Measurements from ENCODE around the gene HAND2. TPM values are rescaled to one million over a fixed set of nuclear protein-coding genes. Genes with fewer than 3 reads are reported as not detected.

HAND2 gene
- total RNA-seq, 1 donor from 2014 or later = not detected

DNA sequence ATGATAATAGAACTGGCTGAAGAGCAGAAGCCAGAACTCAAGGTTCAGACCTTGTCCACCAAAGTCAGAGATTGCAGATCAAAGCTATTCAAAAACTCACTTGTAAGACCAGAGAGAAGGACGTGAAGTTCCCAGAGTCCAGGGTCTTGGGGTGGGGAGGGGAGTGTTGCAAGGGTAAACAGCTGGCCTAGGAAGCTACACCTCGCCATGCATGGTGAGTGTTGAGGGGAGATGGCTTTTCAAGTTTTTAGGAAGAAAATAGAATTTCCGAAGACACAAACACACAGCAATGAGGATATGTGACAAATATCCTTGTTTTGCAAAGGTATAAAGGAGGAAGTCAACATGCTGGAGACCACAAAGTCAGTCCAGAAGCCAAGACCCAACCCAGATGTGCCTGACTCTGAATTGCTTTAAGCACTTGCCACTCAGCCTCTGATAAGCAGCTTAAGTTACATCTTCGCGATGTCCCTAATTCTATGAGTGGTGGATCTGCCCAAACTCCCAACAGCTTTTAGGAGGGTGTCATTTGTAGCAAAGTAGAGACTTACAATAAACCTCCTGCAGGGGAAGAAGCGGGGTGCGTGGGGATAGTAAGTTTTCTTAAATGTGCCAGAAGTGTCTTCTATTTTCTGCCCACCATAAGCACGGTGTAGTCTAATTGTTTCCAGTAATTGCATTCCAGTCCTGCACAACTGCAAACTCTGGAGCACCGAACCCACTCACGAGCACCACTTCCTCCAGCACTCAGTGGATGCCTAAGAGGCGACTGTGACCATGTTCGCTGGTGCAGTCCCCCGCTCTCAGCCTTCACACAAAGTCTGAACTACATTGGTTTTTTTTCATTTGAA, 26.5 kb downstream of the HAND2 start:
- FAIRE-seq = no peak
- no peak for DNase-seq (ENCODE audit: low read depth)
- Mint-ChIP-seq H3K27me3 (ENCODE audit: low read depth, unreplicated experiment) (peaks cover 95% of the 10 kb centered on the region), H3K36me3 (ENCODE audit: low read depth, unreplicated experiment) (peaks cover 5% of the 10 kb centered on the region), H3K4me3 (ENCODE audit: unreplicated experiment) (no peak overlapping the region), H3K9me3 (ENCODE audit: unreplicated experiment) (peaks cover 43% of the 10 kb centered on the region), H3K4me1 (ENCODE audit: low read depth, unreplicated experiment) (no peaks in the 10 kb centered on the region), H3K27ac (ENCODE audit: unreplicated experiment) (no peak overlapping the region)
- Histone ChIP-seq H4K20me1 (ENCODE audit: insufficient read depth, low read length) (no peaks in the 10 kb centered on the region), H3K79me2 (ENCODE audit: insufficient read depth, low read length) (no peaks in the 10 kb centered on the region), H3K27me3 (ENCODE audit: insufficient read depth, low read length) (peaks cover 87% of the 10 kb centered on the region), H3K9me3 (ENCODE audit: insufficient read depth, low read depth, low read length) (peaks cover 19% of the 10 kb centered on the region), H3K4me3 (ENCODE audit: insufficient read depth, low read depth, low read length) (no peak overlapping the region), H3K9ac (ENCODE audit: low read length) (no peak overlapping the region), H2AFZ (ENCODE audit: low read depth, low read length) (no peak overlapping the region), H3K4me1 (ENCODE audit: insufficient read depth, low read length) (peaks cover 6% of the 10 kb centered on the region), H3K4me2 (ENCODE audit: low read length) (no peak overlapping the region), H3K27ac (ENCODE audit: low read depth, low read length) (no peak overlapping the region), H3K36me3 (ENCODE audit: insufficient read depth, low read length) (no peaks in the 10 kb centered on the region)
- TF ChIP-seq, protein P1, sequence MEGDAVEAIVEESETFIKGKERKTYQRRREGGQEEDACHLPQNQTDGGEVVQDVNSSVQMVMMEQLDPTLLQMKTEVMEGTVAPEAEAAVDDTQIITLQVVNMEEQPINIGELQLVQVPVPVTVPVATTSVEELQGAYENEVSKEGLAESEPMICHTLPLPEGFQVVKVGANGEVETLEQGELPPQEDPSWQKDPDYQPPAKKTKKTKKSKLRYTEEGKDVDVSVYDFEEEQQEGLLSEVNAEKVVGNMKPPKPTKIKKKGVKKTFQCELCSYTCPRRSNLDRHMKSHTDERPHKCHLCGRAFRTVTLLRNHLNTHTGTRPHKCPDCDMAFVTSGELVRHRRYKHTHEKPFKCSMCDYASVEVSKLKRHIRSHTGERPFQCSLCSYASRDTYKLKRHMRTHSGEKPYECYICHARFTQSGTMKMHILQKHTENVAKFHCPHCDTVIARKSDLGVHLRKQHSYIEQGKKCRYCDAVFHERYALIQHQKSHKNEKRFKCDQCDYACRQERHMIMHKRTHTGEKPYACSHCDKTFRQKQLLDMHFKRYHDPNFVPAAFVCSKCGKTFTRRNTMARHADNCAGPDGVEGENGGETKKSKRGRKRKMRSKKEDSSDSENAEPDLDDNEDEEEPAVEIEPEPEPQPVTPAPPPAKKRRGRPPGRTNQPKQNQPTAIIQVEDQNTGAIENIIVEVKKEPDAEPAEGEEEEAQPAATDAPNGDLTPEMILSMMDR (IDR thresholded peaks at IDR 0.05; ENCODE audit: insufficient read depth, low read depth, low read length) = no peak
- TF ChIP-seq EZH2 (IDR thresholded peaks at IDR 0.05; ENCODE audit: insufficient read depth, low read length) = no peak

DNA sequence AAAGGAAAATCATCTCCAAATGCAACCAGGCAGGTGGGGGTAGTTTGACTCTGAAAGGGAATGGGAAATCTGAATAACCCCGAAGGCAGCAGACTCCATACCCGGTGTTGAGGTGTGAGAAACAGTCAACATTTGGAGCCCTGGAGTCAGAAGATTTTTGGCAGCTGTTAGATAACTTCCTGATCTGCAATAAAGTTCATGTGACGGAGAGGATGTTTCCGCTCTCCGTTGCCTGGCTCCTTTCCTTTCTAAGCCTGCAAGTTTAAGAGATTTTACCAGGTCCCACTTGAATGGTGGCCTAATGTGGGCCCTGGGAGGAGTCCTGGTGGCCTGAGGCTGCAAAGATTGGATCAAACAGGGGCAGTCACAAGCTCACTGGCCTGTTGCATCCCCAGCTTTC, 27.7 kb downstream of the HAND2 start:
- H3K36me3 ChIP-seq (ENCODE audit: insufficient read depth, low read length) = no peaks in the 10 kb centered on the region
- FAIRE-seq (no peak), DNase-seq (ENCODE audit: low read depth) (no peak)
- no peak overlapping the region for H3K4me3 ChIP-seq (ENCODE audit: insufficient read depth, low read depth, low read length)
- Mint-ChIP-seq H3K4me1 (ENCODE audit: low read depth, unreplicated experiment) (no peaks in the 10 kb centered on the region), H3K27ac (ENCODE audit: unreplicated experiment) (no peak overlapping the region), H3K27me3 (ENCODE audit: low read depth, unreplicated experiment) (peaks cover 92% of the 10 kb centered on the region), H3K4me3 (ENCODE audit: unreplicated experiment) (no peak overlapping the region), H3K9me3 (ENCODE audit: unreplicated experiment) (peaks cover 30% of the 10 kb centered on the region), H3K36me3 (ENCODE audit: low read depth, unreplicated experiment) (peaks cover 5% of the 10 kb centered on the region)
- H3K4me1 ChIP-seq (ENCODE audit: insufficient read depth, low read length) = peaks cover 6% of the 10 kb centered on the region
- no peak overlapping the region for H3K27ac ChIP-seq (ENCODE audit: low read depth, low read length)
- no peak overlapping the region for H3K9ac ChIP-seq (ENCODE audit: low read length)
- peaks cover 12% of the 10 kb centered on the region for H3K9me3 ChIP-seq (ENCODE audit: insufficient read depth, low read depth, low read length)
- H3K79me2 ChIP-seq (ENCODE audit: insufficient read depth, low read length) = no peaks in the 10 kb centered on the region
- peaks cover 82% of the 10 kb centered on the region for H3K27me3 ChIP-seq (ENCODE audit: insufficient read depth, low read length)
- no peaks in the 10 kb centered on the region for H4K20me1 ChIP-seq (ENCODE audit: insufficient read depth, low read length)
- TF ChIP-seq EZH2 (IDR thresholded peaks at IDR 0.05; ENCODE audit: insufficient read depth, low read length) = no peak
- no peak overlapping the region for H2AFZ ChIP-seq (ENCODE audit: low read depth, low read length)
- H3K4me2 ChIP-seq (ENCODE audit: low read length) = no peak overlapping the region

DNA sequence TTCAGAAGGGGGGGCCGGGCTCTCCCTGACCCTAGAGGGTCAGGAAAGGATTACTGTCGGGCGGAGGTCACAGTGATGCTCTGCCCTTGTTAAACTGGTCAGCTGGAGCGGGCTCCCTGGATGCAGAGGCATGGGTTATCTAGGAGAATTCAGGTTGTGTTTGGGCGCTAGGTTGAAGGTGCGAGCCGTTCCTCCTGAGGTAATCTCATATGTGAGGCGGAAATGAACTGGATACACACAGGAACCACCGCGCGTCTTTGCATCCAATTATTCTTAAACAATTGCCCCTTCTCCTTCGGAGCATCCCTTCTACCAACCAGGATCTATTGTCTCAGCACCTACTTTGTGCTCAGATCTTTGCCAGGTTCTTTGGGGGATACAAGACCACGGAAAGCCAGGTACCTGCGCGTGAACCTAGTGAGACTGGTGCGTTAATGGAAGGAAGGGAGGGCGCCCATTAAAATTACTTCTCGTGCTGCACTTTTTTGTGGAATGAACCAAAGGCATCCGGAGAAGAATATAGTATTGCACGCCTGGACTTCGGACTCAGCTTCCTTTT, 28.4 kb downstream of the HAND2 start:
- Histone ChIP-seq H3K36me3 (ENCODE audit: insufficient read depth, low read length) (no peaks in the 10 kb centered on the region), H4K20me1 (ENCODE audit: insufficient read depth, low read length) (no peaks in the 10 kb centered on the region), H3K9me3 (ENCODE audit: insufficient read depth, low read depth, low read length) (peaks cover 12% of the 10 kb centered on the region), H3K27me3 (ENCODE audit: insufficient read depth, low read length) (peaks cover 80% of the 10 kb centered on the region), H3K4me3 (ENCODE audit: insufficient read depth, low read depth, low read length) (peak overlapping the region; percentile 50), H3K9ac (ENCODE audit: low read length) (no peak overlapping the region), H2AFZ (ENCODE audit: low read depth, low read length) (peak overlapping the region; percentile 84), H3K27ac (ENCODE audit: low read depth, low read length) (no peak overlapping the region), H3K79me2 (ENCODE audit: insufficient read depth, low read length) (no peaks in the 10 kb centered on the region), H3K4me1 (ENCODE audit: insufficient read depth, low read length) (peaks cover 6% of the 10 kb centered on the region), H3K4me2 (ENCODE audit: low read length) (peak overlapping the region; percentile 76)
- FAIRE-seq (no peak), DNase-seq (ENCODE audit: low read depth) (no peak)
- H3K27ac Mint-ChIP-seq (ENCODE audit: unreplicated experiment) = no peak overlapping the region
- H3K27me3 Mint-ChIP-seq (ENCODE audit: low read depth, unreplicated experiment) = peaks cover 88% of the 10 kb centered on the region
- peaks cover 26% of the 10 kb centered on the region for H3K9me3 Mint-ChIP-seq (ENCODE audit: unreplicated experiment)
- H3K36me3 Mint-ChIP-seq (ENCODE audit: low read depth, unreplicated experiment) = peaks cover 5% of the 10 kb centered on the region
- no peaks in the 10 kb centered on the region for H3K4me1 Mint-ChIP-seq (ENCODE audit: low read depth, unreplicated experiment)
- no peak overlapping the region for H3K4me3 Mint-ChIP-seq (ENCODE audit: unreplicated experiment)
- TF ChIP-seq EZH2 (IDR thresholded peaks at IDR 0.05; ENCODE audit: insufficient read depth, low read length) = no peak
- TF ChIP-seq, protein P1 (IDR thresholded peaks at IDR 0.05; ENCODE audit: insufficient read depth, low read depth, low read length) = no peak
